GM12873 (cell line): ENCODE data around the gene ZNF654.

ENCODE experiments used
- CTCF ChIP-seq: IDR thresholded peaks from 2 replicates; pipeline ENCODE4 v1.5.1; 2012; ENCODE audit warnings: low read depth, mild to moderate bottlenecking, moderate library complexity, low read length, control low read depth; ENCODE audit not compliant: insufficient read depth; ENCODE audit errors: missing control alignments

The ZNF654 gene

DNA sequence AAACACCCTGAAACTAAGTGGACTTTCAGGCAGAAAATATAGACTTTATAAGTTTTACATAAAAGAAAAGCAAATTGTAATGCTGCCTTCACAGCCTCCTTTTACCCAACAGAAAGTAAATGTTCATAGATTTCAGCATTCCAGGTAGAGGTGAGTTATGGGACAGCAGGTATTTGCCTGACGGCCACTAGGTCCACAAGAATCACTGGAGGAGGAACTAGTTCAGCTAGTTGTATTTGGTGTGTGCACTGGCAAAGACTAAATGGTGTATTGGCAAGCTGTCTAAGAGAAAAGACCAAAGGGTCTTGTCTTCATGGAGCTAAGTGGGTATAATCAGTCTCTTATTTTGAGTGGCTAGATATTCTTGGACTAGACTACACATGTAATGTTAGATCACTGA is 34.2 kb downstream of the ZNF654 start:
- TF ChIP-seq CTCF, result no peak

- TF ChIP-seq CTCF, result no peak
Measured at GRCh38 chr3:88101142-88101541, 42.1 kb downstream of the ZNF654 start.

DNA sequence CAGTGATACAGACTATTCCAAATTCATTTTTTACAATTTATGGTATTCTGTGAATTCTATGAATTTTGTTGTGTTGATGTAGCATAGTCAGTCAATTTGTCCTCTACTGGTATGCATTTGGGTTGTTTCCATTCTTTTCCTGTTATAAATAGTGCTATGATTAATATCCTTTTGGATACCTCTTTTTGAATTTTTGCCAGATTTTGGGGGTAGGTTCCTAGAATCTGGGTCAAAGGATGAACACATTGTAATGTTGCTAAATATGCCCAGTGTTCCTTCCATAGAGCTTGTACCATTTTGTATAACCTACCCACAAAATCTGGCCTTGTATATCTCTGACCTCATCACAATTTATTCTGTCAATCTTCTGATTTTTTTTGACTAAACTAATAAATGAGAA is 46.3 kb downstream of the ZNF654 start:
- no peak for TF ChIP-seq CTCF

GRCh38 chr3:88112289-88112688 is 53.2 kb downstream of the ZNF654 start:
- TF ChIP-seq CTCF, result no peak

DNA sequence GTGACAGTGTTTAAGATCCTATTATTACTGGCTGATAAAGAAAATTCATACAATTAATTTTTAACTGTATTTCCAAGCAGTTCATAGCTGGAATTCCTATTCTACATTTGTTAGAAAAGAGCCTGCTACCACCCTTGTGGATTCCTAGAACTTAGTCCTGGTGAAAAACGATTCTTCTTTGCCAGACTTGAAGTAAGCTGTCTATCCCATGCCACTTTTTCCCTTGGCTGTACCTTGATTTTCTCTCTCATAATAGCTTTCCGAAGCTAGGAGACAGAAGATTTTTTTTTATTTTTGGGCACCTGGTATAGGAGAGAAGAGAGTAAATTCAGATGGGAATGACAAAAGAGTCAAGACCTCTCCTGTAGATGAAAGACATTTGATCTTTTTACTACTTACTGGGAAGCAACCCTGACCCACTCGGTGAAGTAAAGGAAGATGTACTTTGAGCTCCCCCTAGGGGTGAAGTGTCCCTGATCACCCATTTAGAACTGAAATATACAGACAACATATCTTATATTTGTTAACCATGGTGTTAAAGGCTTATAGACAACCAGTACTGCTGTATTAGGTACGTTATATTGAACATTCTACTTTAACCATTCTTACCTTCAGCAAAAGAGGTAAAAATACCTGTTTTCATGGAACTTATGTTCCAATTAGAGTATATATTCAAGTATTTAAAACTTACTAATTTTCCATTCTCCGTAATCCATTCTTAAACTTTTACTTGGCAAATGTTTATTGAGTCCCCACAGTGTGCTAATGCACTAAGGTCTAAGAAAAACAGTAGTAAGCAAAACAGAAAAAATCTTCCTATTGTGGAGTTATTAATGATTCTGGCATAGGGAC is 54.5 kb downstream of the ZNF654 start:
- peak; percentile 74 for TF ChIP-seq CTCF

GRCh38 chr3:88114878-88115549 is 56.0 kb downstream of the ZNF654 start:
- no peak for TF ChIP-seq CTCF

DNA sequence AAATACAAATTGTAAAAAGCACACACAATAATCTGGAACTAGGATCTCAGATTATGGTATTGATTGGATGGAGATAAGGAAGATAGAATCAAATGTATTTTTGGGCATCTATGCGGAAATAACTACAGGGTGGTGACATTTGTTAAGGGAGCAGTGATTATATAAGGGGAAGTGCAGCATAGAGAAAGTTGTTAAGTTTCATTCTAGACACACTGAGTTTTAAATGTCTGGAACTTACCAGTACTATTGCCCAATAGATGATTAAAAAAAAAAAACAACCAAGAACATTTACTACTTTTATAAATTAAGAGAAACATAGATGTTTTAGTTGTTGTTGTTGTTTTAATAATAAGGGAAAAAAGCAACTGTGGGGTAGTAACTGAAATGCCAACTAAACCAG is 58.6 kb downstream of the ZNF654 start:
- no peak for TF ChIP-seq CTCF
